ENCODE data around the gene KRCC1.
"Not testable (repeated sequence)": the region's sequence is repeated elsewhere in the genome, so short reads cannot be mapped to it uniquely, and the experiment has no call there.

The KRCC1 gene

DNA sequence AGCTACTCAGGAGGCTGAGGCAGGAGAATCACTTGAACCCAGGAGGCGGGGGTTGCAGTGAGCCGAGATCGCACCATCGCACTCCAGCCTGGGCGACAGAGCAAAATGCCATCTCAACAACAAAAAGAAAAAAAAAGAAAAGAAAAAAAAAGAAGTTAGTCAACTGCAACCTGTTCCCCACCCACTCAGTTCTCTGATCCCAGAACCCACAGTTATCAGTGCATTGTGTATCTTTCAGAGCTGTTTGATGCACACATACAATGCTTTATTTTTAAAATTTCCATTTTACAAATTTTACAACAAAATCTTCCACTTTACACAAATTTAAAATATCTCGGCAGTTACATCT, 53.2 kb downstream of the KRCC1 start:
- Histone ChIP-seq H3K9ac (ENCODE audit: low read depth, low read length, poor library complexity, severe bottlenecking) (no peak overlapping the region), H3K4me3 (ENCODE audit: low read length, poor library complexity, severe bottlenecking) (no peak overlapping the region), H3K27me3 (ENCODE audit: insufficient read depth, low read length, poor library complexity, severe bottlenecking) (no peaks in the 10 kb centered on the region), H3K9me3 (ENCODE audit: insufficient read depth, low read depth, low read length) (no peaks in the 10 kb centered on the region), H3K9me2 (replicated peaks; ENCODE audit: low read depth, low read length) (no peaks in the 10 kb centered on the region), H3K79me2 (ENCODE audit: insufficient read depth, low read length) (no peaks in the 10 kb centered on the region), H3K36me3 (ENCODE audit: insufficient read depth, low read length) (no peaks in the 10 kb centered on the region), H4K20me1 (ENCODE audit: insufficient read depth, low read length, poor library complexity, severe bottlenecking) (no peaks in the 10 kb centered on the region), H2AFZ (ENCODE audit: low read length) (peak overlapping the region; percentile 92; the same call in 1 of the 2 replicates), H3K4me2 (ENCODE audit: low read depth, low read length, poor library complexity, severe bottlenecking) (no peak overlapping the region), H3F3A (ENCODE audit: low read depth) (no peaks in the 10 kb centered on the region), H3K4me1 (ENCODE audit: insufficient read depth, low read length, poor library complexity, severe bottlenecking) (no peaks in the 10 kb centered on the region)
- TF ChIP-seq, protein P1, sequence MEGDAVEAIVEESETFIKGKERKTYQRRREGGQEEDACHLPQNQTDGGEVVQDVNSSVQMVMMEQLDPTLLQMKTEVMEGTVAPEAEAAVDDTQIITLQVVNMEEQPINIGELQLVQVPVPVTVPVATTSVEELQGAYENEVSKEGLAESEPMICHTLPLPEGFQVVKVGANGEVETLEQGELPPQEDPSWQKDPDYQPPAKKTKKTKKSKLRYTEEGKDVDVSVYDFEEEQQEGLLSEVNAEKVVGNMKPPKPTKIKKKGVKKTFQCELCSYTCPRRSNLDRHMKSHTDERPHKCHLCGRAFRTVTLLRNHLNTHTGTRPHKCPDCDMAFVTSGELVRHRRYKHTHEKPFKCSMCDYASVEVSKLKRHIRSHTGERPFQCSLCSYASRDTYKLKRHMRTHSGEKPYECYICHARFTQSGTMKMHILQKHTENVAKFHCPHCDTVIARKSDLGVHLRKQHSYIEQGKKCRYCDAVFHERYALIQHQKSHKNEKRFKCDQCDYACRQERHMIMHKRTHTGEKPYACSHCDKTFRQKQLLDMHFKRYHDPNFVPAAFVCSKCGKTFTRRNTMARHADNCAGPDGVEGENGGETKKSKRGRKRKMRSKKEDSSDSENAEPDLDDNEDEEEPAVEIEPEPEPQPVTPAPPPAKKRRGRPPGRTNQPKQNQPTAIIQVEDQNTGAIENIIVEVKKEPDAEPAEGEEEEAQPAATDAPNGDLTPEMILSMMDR (conservative IDR thresholded peaks at IDR 0.05; ENCODE audit: low read length), result no peak
- no peak for TF ChIP-seq EZH2phosphoT487 (IDR thresholded peaks at IDR 0.05; ENCODE audit: borderline replicate concordance)

DNA sequence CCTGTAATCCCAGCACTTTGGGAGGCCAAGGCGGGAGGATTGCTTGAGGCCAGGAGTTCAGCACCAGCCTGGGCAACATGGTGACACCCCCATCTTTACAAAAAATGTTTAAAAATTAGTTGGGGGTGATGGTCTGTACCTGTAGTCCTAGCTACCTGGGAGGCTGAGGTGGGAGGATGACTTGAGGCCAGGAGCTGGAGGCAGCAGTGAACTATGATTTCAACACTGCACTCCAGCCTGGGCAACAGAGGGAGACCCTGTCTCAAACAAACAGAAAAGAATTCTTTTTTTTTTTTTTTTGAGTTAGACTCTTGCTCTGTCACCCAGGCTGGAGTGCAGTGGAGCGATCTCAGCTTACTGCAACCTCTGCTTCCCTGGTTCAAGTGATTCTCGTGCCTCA, 55.1 kb downstream of the KRCC1 start:
- not testable (repeated sequence) for H3K9me3 ChIP-seq (ENCODE audit: insufficient read depth, low read depth, low read length); H3K27me3 ChIP-seq (ENCODE audit: insufficient read depth, low read length, poor library complexity, severe bottlenecking); H3K4me2 ChIP-seq (ENCODE audit: low read depth, low read length, poor library complexity, severe bottlenecking); H4K20me1 ChIP-seq (ENCODE audit: insufficient read depth, low read length, poor library complexity, severe bottlenecking); H3K36me3 ChIP-seq (ENCODE audit: insufficient read depth, low read length); H3K9me2 ChIP-seq (replicated peaks; ENCODE audit: low read depth, low read length); H3K79me2 ChIP-seq (ENCODE audit: insufficient read depth, low read length); H3F3A ChIP-seq (ENCODE audit: low read depth); H3K4me1 ChIP-seq (ENCODE audit: insufficient read depth, low read length, poor library complexity, severe bottlenecking); H2AFZ ChIP-seq (ENCODE audit: low read length); H3K4me3 ChIP-seq (ENCODE audit: low read length, poor library complexity, severe bottlenecking); H3K9ac ChIP-seq (ENCODE audit: low read depth, low read length, poor library complexity, severe bottlenecking)

DNA sequence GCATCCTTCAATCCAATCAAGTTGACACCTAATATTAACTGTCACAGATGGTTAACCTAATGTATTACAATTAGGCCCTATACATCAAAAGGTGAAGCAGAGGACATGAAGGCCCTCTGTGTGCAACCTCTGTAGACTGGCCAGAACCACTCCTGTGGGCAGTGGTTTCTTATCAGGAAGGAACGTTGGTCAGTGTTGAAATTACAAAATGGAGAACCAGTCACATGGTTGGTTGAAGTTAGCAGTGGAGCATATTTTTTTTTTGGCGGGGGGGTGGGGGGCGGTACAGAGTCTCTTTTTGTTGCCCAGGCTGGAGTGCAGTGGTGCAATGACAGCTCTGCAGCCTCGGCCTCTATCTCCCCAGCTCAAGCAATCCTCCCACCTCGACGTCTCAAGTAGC, 59.0 kb downstream of the KRCC1 start:
- Histone ChIP-seq H3K27me3 (ENCODE audit: insufficient read depth, low read length, poor library complexity, severe bottlenecking) (no peaks in the 10 kb centered on the region), H3K9me3 (ENCODE audit: insufficient read depth, low read depth, low read length) (no peaks in the 10 kb centered on the region), H3K36me3 (ENCODE audit: insufficient read depth, low read length) (no peaks in the 10 kb centered on the region), H3K9ac (ENCODE audit: low read depth, low read length, poor library complexity, severe bottlenecking) (no peak overlapping the region), H4K20me1 (ENCODE audit: insufficient read depth, low read length, poor library complexity, severe bottlenecking) (no peaks in the 10 kb centered on the region), H3K9me2 (replicated peaks; ENCODE audit: low read depth, low read length) (no peaks in the 10 kb centered on the region), H2AFZ (ENCODE audit: low read length) (no peak overlapping the region), H3K4me3 (ENCODE audit: low read length, poor library complexity, severe bottlenecking) (no peak overlapping the region), H3K4me1 (ENCODE audit: insufficient read depth, low read length, poor library complexity, severe bottlenecking) (no peaks in the 10 kb centered on the region), H3K79me2 (ENCODE audit: insufficient read depth, low read length) (no peaks in the 10 kb centered on the region), H3K4me2 (ENCODE audit: low read depth, low read length, poor library complexity, severe bottlenecking) (no peak overlapping the region), H3F3A (ENCODE audit: low read depth) (no peaks in the 10 kb centered on the region)
- TF ChIP-seq, protein P1 (conservative IDR thresholded peaks at IDR 0.05; ENCODE audit: low read length), result no peak
- no peak for TF ChIP-seq EZH2phosphoT487 (IDR thresholded peaks at IDR 0.05; ENCODE audit: borderline replicate concordance)

DNA sequence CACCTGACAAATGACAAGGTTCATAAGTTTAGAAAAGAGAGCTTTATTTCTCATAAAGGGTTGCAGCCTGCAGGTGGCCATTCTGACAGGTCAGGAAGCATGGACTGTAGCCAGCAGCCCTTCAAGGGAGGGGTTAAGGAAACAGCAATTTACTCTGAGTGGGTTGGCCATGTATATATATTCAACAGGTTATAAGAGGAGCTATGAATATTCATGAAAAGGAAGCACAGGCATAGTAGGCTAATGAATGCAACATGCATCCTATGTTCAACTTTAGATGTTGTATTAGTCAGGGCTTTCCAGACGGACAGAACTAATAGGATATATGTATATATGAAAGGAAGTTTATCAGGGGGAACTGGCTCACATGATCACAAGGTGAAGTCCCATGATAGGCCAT, 59.8 kb downstream of the KRCC1 start:
- Histone ChIP-seq H3K4me2 (ENCODE audit: low read depth, low read length, poor library complexity, severe bottlenecking) (no peak overlapping the region), H3K9ac (ENCODE audit: low read depth, low read length, poor library complexity, severe bottlenecking) (no peak overlapping the region), H4K20me1 (ENCODE audit: insufficient read depth, low read length, poor library complexity, severe bottlenecking) (no peaks in the 10 kb centered on the region), H3K9me3 (ENCODE audit: insufficient read depth, low read depth, low read length) (no peaks in the 10 kb centered on the region), H3K36me3 (ENCODE audit: insufficient read depth, low read length) (no peaks in the 10 kb centered on the region), H2AFZ (ENCODE audit: low read length) (no peak overlapping the region), H3K9me2 (replicated peaks; ENCODE audit: low read depth, low read length) (no peaks in the 10 kb centered on the region), H3K4me3 (ENCODE audit: low read length, poor library complexity, severe bottlenecking) (no peak overlapping the region), H3K27me3 (ENCODE audit: insufficient read depth, low read length, poor library complexity, severe bottlenecking) (no peaks in the 10 kb centered on the region), H3K79me2 (ENCODE audit: insufficient read depth, low read length) (no peaks in the 10 kb centered on the region), H3K4me1 (ENCODE audit: insufficient read depth, low read length, poor library complexity, severe bottlenecking) (no peaks in the 10 kb centered on the region), H3F3A (ENCODE audit: low read depth) (no peaks in the 10 kb centered on the region)
- TF ChIP-seq, protein P1 (conservative IDR thresholded peaks at IDR 0.05; ENCODE audit: low read length), result no peak
- no peak for TF ChIP-seq EZH2phosphoT487 (IDR thresholded peaks at IDR 0.05; ENCODE audit: borderline replicate concordance)

DNA sequence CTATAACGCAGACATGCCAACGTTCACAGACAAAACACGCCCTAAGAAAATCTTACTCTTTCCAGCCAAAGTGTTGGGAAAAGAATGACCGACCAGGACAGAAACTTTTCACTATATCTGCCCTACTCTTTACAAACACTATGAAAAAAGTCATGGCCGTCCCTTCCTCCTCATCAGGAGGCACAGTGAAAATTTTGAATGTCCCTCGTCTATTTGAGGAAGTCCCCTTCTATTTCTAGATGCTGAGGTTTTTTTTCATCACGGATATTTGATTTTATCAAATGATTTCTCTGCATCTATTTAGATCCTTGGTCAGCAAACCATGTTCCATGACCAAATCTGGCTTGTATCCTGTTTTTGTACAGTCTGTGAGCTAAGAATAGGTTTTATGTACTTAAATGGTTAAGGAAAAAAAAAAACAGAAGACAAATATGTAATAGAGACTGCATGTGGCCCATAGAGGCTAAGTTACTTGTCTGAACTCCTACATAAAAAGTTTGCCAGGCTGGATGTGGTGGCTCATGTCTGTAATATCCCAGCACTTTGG, 61.2 kb downstream of the KRCC1 start:
- not testable (repeated sequence) for H3K9me3 ChIP-seq (ENCODE audit: insufficient read depth, low read depth, low read length); H3K36me3 ChIP-seq (ENCODE audit: insufficient read depth, low read length); H3K79me2 ChIP-seq (ENCODE audit: insufficient read depth, low read length); H3F3A ChIP-seq (ENCODE audit: low read depth); H3K27me3 ChIP-seq (ENCODE audit: insufficient read depth, low read length, poor library complexity, severe bottlenecking); H2AFZ ChIP-seq (ENCODE audit: low read length); H3K4me1 ChIP-seq (ENCODE audit: insufficient read depth, low read length, poor library complexity, severe bottlenecking); H3K9ac ChIP-seq (ENCODE audit: low read depth, low read length, poor library complexity, severe bottlenecking); H3K4me2 ChIP-seq (ENCODE audit: low read depth, low read length, poor library complexity, severe bottlenecking); H3K4me3 ChIP-seq (ENCODE audit: low read length, poor library complexity, severe bottlenecking); H3K9me2 ChIP-seq (replicated peaks; ENCODE audit: low read depth, low read length); H4K20me1 ChIP-seq (ENCODE audit: insufficient read depth, low read length, poor library complexity, severe bottlenecking)
